GM12875 (cell line): ENCODE measurements around the gene UGT3A2.
"Not testable (repeated sequence)": the region's sequence is repeated elsewhere in the genome, so short reads cannot be mapped to it uniquely, and the experiment has no call there.

Source experiments
- H3K4me3 ChIP-seq: one replicate; pipeline ENCODE4 v1.5.1; 2011; ENCODE audit warnings: low read depth, low read length, control low read depth
- TF ChIP-seq, protein P1 (sequence below): IDR thresholded peaks from 2 replicates; pipeline ENCODE4 v1.5.1; 2011; ENCODE audit warnings: low read depth, mild to moderate bottlenecking, control low read depth, inconsistent platforms, low read length, moderate library complexity, borderline replicate concordance; ENCODE audit not compliant: insufficient read depth

UGT3A2 gene

GRCh38 chr5:36035696-36036095, 31.0 kb downstream of the UGT3A2 start:
- TF ChIP-seq, protein P1, sequence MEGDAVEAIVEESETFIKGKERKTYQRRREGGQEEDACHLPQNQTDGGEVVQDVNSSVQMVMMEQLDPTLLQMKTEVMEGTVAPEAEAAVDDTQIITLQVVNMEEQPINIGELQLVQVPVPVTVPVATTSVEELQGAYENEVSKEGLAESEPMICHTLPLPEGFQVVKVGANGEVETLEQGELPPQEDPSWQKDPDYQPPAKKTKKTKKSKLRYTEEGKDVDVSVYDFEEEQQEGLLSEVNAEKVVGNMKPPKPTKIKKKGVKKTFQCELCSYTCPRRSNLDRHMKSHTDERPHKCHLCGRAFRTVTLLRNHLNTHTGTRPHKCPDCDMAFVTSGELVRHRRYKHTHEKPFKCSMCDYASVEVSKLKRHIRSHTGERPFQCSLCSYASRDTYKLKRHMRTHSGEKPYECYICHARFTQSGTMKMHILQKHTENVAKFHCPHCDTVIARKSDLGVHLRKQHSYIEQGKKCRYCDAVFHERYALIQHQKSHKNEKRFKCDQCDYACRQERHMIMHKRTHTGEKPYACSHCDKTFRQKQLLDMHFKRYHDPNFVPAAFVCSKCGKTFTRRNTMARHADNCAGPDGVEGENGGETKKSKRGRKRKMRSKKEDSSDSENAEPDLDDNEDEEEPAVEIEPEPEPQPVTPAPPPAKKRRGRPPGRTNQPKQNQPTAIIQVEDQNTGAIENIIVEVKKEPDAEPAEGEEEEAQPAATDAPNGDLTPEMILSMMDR: no peak
- H3K4me3 ChIP-seq: no peak overlapping the region

GRCh38 chr5:36034536-36035134, 32.0 kb downstream of the UGT3A2 start:
- H3K4me3 ChIP-seq: not testable (repeated sequence)

DNA sequence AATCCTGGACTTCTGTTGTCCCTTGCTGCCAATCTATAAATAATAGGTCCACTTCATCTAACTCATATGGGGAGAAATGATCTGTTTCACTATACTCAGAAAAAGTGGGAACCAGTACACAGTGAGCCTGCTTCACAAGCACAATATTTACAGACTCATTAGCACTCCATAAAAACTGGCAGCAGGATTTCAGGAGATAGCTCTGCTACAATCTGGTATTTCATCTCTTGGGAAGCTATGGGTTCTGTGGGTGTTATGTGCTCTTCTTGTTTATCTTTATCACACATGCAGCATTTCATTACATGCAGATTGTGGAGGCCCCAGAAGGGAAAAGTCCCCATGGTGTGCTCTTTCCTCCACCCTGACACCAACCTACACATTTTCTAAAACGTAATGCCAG, 33.2 kb downstream of the UGT3A2 start:
- TF ChIP-seq, protein P1: no peak
- H3K4me3 ChIP-seq: no peak overlapping the region

DNA sequence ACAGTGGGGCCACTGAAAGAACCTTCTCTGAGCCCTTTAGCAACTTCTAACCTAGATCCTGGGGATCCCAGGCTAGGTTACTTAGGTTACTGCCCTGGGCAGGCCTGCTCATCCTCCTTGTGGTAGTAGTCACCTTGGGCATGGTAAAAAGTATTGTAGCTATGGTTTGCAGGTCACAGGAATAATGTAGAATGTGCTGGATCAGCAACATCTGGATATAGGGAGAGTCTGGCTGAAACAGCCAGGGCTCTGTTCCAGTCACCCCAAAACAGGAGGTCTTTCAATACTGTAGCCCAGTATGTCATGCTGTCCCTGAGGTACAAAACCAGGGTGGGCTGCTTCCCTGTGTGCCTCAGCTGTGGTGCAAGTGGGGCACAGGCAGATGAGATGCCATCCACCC, 33.6 kb downstream of the UGT3A2 start:
- H3K4me3 ChIP-seq: no peak overlapping the region
- TF ChIP-seq, protein P1: no peak

DNA sequence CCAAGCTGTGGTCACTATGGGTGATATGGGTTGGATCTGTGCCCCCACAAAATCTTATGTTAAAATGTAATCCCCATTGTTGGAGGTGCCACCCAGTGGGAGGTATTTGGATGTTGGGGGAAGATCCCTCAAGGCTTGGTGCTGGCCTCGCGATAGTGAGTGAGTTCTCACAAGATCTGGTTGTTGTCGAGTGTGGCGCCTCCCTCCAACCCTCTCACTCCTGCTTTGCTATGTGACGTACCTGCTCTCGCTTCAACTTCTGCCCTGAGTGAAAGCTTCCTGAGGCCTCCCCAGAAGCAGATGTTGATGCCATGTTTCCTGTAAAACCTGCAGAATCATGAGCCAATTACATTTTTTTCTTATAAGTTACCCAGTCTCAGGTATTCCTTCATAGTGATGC, 35.5 kb downstream of the UGT3A2 start:
- TF ChIP-seq, protein P1: no peak
- H3K4me3 ChIP-seq: no peak overlapping the region

DNA sequence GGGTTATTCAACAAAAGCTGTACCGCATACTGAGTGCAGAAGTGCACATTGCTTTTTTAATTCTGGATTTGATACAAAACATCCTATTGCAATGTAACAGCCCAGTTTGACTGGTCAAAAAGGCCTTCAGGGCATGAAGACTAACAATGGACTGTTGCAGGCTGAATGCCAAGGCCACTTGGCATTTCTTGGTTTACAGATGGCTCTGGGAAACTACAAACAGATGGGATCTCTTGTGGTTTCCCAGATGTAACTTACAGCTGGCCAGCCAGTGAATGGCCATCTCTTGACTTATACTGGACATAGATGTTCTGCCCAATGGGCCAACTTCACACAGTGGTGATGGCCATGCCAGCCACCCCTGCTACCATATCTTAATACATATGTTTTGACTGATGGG, 36.8 kb downstream of the UGT3A2 start:
- TF ChIP-seq, protein P1: no peak
- no peak overlapping the region for H3K4me3 ChIP-seq

DNA sequence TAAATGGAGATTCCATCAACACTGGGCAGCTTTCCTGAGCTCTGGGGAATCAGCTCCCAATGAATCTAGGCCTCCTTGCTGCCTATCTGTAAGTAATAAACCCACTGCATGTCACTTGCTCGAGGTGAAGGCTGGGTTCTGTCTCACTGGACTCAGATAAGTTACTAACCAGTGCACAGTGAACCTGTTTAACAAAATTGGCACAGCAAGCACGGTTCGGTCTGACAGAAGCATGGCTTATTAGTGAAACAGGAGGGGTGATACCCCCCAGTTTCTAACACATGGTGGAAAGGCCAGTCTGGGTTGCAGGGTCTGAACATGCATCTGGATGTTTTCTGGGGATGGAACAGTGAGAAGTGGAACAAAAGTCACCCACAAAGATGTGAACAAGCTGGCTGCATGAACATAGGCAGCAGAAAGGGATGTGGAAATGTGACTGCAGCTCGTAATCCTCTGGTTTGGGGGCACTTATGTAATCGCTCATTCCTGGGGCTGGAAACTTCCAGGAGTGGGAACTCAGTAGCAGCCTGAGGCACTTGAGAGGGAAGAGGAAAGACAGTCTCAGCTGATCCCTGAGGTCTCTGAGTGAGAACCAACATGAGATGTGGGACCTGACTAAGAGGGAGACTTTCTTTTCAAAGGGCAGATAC, 37.7 kb downstream of the UGT3A2 start:
- TF ChIP-seq, protein P1: no peak
- H3K4me3 ChIP-seq: no peak overlapping the region
